Mesenchymal stem cell (in vitro differentiated cells and primary cell): Measurements from ENCODE around the gene FBXO48.

Source experiments
- DNase-seq: peaks from one replicate; pipeline ENCODE4 v3.0.0-alpha.2; 2013
- H2AFZ ChIP-seq: one replicate; pipeline ENCODE4 v1.6.1; 2013; ENCODE audit warnings: low read depth, mild to moderate bottlenecking, control low read depth, inconsistent platforms, low read length, moderate library complexity
- H2AK5ac ChIP-seq: 2 replicates; pipeline ENCODE4 v1.6.1; 2013; ENCODE audit warnings: low read length, moderate library complexity, mild to moderate bottlenecking, inconsistent platforms; ENCODE audit not compliant: severe bottlenecking
- H2BK120ac ChIP-seq: one replicate; pipeline ENCODE4 v1.6.1; 2013; ENCODE audit warnings: low read depth, mild to moderate bottlenecking, inconsistent platforms, low read length, moderate library complexity
- H2BK12ac ChIP-seq, 2 experiments: one replicate each; pipeline ENCODE4 v1.6.1; 2013; ENCODE audit warnings: inconsistent platforms in 2 of 2, low read length in 2 of 2, mild to moderate bottlenecking in 2 of 2, moderate library complexity in 2 of 2, control low read depth in 1 of 2
- H2BK15ac ChIP-seq: one replicate; pipeline ENCODE4 v1.6.1; 2013; ENCODE audit warnings: mild to moderate bottlenecking, low read depth, inconsistent platforms; ENCODE audit not compliant: poor library complexity, severe bottlenecking
- H2BK5ac ChIP-seq: 2 replicates; pipeline ENCODE4 v1.6.1; 2013; ENCODE audit warnings: low read depth, mild to moderate bottlenecking, low read length, control low read depth, inconsistent platforms; ENCODE audit not compliant: poor library complexity, severe bottlenecking
- H3K14ac ChIP-seq, 2 experiments: one replicate each; pipeline ENCODE4 v1.6.1; 2013; ENCODE audit warnings: inconsistent platforms in 2 of 2, low read length in 2 of 2, control low read depth in 1 of 2, mild to moderate bottlenecking in 1 of 2, moderate library complexity in 1 of 2
- H3K18ac ChIP-seq, 2 experiments: one replicate each; pipeline ENCODE4 v1.6.1; 2013; ENCODE audit warnings: inconsistent platforms in 2 of 2, low read length in 2 of 2, control low read depth in 1 of 2, low read depth in 1 of 2, mild to moderate bottlenecking in 1 of 2
- H3K23ac ChIP-seq, 2 experiments: one replicate each; pipeline ENCODE4 v1.6.1; 2013; ENCODE audit warnings: inconsistent platforms in 2 of 2, low read length in 2 of 2, mild to moderate bottlenecking in 2 of 2, moderate library complexity in 2 of 2, control low read depth in 1 of 2
- H3K27ac ChIP-seq: 2 replicates; pipeline ENCODE4 v1.5.1; 2013; ENCODE audit warnings: mild to moderate bottlenecking, moderate library complexity, low read length, control low read depth, inconsistent platforms; ENCODE audit not compliant: poor library complexity, severe bottlenecking
- H3K27me3 ChIP-seq, 2 experiments: 2 replicates each; pipeline versions ENCODE4 v1.6.1 to v1.7.0; 2013; ENCODE audit warnings: low read length in 2 of 2, mild to moderate bottlenecking in 2 of 2, moderate library complexity in 2 of 2, control low read depth in 1 of 2, inconsistent platforms in 1 of 2; ENCODE audit not compliant: control insufficient read depth in 1 of 2, insufficient read depth in 1 of 2
- H3K36me3 ChIP-seq, 2 experiments: 2 replicates each; pipeline versions ENCODE4 v1.6.1 to v1.7.0; 2013; ENCODE audit warnings: low read length in 2 of 2, control low read depth in 1 of 2, inconsistent platforms in 1 of 2, low read depth in 1 of 2, mild to moderate bottlenecking in 1 of 2; ENCODE audit not compliant: insufficient read depth in 2 of 2, control insufficient read depth in 1 of 2
- H3K4ac ChIP-seq, 2 experiments: one replicate each; pipeline ENCODE4 v1.6.1; 2013; ENCODE audit warnings: inconsistent platforms in 2 of 2, low read length in 2 of 2, mild to moderate bottlenecking in 2 of 2, moderate library complexity in 2 of 2, control low read depth in 1 of 2, low read depth in 1 of 2
- H3K4me1 ChIP-seq: 2 replicates; pipeline ENCODE4 v1.6.1; 2013; ENCODE audit warnings: low read depth, low read length, control low read depth; ENCODE audit not compliant: control insufficient read depth, insufficient read depth
- H3K4me2 ChIP-seq: 2 replicates; pipeline ENCODE4 v1.6.1; 2013; ENCODE audit warnings: low read length, mild to moderate bottlenecking, inconsistent platforms; ENCODE audit not compliant: poor library complexity, severe bottlenecking
- H3K4me3 ChIP-seq, 2 experiments: 2 replicates each; pipeline versions ENCODE4 v1.5.1 to v1.7.0; 2013; ENCODE audit warnings: low read length in 2 of 2, mild to moderate bottlenecking in 2 of 2, control low read depth in 1 of 2, low read depth in 1 of 2; ENCODE audit not compliant: insufficient read depth in 1 of 2
- H3K79me1 ChIP-seq: replicated peaks from 2 replicates; pipeline ENCODE4 v1.6.1; 2013; ENCODE audit warnings: mild to moderate bottlenecking, control low read depth, low read length, inconsistent platforms; ENCODE audit not compliant: poor library complexity, severe bottlenecking
- H3K9ac ChIP-seq: 2 replicates; pipeline ENCODE4 v1.7.0; 2013; ENCODE audit warnings: mild to moderate bottlenecking, low read length, moderate library complexity
- H3K9me3 ChIP-seq: 2 replicates; pipeline ENCODE4 v1.7.0; 2013; ENCODE audit warnings: mild to moderate bottlenecking, low read length; ENCODE audit not compliant: control insufficient read depth
- H4K8ac ChIP-seq: one replicate; pipeline ENCODE4 v1.6.1; 2013; ENCODE audit warnings: inconsistent platforms, mild to moderate bottlenecking, low read length, moderate library complexity
- H4K91ac ChIP-seq: one replicate; pipeline ENCODE4 v1.6.1; 2013; ENCODE audit warnings: mild to moderate bottlenecking, low read length, inconsistent platforms
- WGBS: methylation state at CpG from one replicate; pipeline ENCODE4 v1.1.7; 2013; ENCODE audit warnings: mixed read lengths; 5-methylcytosine and 5-hydroxymethylcytosine counted together

The FBXO48 gene

DNA sequence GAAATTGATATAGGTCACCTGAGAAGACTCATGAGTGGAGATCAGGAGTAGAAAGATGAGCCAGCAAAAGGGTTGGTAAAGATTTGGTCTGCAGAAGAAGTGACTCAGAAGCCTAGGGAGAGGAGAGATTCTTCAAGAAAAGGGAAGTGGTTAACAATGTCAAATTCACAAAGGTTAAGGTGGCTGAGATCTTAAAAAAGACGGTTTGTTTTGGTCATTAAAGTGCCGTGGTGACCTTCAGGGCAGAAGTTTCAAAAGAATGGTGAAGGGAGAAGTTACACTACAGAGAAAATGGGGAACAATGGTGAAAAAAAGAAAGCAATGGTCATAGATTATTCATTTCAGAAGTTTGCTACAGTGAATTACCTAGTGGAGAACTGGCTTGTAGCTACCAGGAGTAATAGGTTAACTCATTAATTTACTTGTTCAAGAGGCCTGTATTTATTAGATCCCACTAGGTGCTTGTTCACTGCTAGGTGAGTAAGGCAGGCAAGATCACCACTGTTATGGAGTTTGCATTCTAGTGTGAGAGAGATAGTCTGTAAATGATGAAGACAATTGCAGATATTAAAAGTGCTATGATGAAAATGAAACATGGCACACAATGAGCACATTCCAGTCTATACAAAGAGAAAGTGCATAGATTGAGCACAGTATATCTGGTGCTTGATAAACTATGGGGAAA lies 43.0 kb downstream of the FBXO48 start:
- Histone ChIP-seq H2BK15ac (no peak overlapping the region), H3K14ac (no peak overlapping the region), H3K4me3 (no peak overlapping the region), H3K4me1 (no peaks in the 10 kb centered on the region), H3K27me3 (peaks cover 15 to 16% of the 10 kb centered on the region in 2 experiments), H4K91ac (no peak overlapping the region), H4K8ac (no peak overlapping the region), H2BK120ac (no peak overlapping the region), H3K36me3 (no peaks in the 10 kb centered on the region), H3K27ac (no peak overlapping the region), H2AK5ac (no peak overlapping the region), H3K18ac (no peak overlapping the region), H2AFZ (no peak overlapping the region), H3K9ac (no peak overlapping the region), H3K23ac (no peak overlapping the region), H2BK12ac (no peak overlapping the region), H3K9me3 (no peaks in the 10 kb centered on the region), H3K4ac (no peak overlapping the region), H3K4me2 (no peak overlapping the region), H3K79me1 (no peaks in the 10 kb centered on the region), H2BK5ac (no peak overlapping the region)
- WGBS = 66% methylated on average over 2 of the region's 2 CpGs
- no peak for DNase-seq

DNA sequence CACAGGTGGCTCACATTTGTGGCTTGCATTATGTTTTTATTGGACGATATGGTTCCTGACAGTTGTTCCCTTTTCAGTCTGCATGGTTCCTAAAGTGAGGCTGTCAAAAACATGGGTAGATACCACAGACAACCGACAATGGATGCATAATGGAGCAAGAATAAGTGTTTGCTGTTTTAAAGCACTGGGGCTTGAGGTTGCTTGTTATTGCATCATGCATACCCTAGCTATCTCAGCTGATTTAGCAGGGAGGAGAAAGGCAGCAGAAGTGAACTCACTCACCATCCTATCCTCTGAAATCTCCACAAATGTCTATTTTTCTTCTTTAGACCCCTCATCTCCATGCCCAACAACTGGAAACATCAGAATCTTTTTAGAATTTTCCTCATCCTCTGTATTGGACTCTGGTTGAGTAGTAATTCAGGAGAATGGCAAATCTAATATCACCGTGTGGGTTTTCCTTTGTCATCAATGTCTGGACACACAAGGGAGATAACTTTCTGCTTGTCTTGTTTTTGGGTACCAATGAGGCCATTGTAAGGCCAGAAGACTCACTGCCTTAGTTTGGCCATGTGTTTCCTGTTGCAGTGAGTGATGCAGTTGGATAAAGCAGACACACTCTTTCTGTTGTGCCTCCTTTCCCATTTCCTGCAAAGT lies 46.7 kb downstream of the FBXO48 start:
- Histone ChIP-seq H3K36me3 (no peaks in the 10 kb centered on the region), H2AK5ac (no peak overlapping the region), H3K9ac (no peak overlapping the region), H2BK15ac (no peak overlapping the region), H3K14ac (no peak overlapping the region), H2BK12ac (no peak overlapping the region), H3K27ac (no peak overlapping the region), H3K4me2 (no peak overlapping the region), H4K8ac (no peak overlapping the region), H3K9me3 (no peaks in the 10 kb centered on the region), H2BK5ac (no peak overlapping the region), H3K4me1 (no peaks in the 10 kb centered on the region), H2AFZ (no peak overlapping the region), H3K4ac (no peak overlapping the region), H3K18ac (no peak overlapping the region), H3K79me1 (no peaks in the 10 kb centered on the region), H2BK120ac (no peak overlapping the region), H4K91ac (no peak overlapping the region), H3K4me3 (no peak overlapping the region), H3K27me3 (peaks cover 20 to 23% of the 10 kb centered on the region in 2 experiments), H3K23ac (no peak overlapping the region)
- no peak for DNase-seq
- WGBS = 78% methylated on average over 3 of the region's 3 CpGs

DNA sequence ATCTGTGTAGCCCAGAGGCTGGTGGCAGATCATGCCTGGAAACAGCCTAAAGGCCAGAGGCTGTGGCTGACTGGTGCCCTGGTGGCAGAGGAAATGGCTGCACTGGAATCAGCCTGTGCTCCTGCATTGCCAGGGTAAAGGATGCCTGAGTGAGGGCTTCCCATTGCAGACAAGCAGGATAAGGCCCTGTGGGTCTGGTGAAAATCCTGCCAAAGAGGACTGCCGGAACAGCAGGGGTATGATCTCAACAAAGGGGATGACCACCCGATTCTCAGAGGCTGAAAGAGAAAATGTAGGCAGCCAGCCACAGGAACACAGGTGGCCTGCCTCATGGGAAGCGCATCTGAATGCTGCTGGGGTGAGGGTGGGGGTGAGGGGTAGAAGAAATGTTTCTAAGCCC lies 48.2 kb downstream of the FBXO48 start:
- no peak overlapping the region for H2AFZ ChIP-seq
- no peak for DNase-seq
- peak overlapping the region; percentile 62 for H2BK15ac ChIP-seq
- H2BK120ac ChIP-seq = no peak overlapping the region
- H3K23ac ChIP-seq = no peak overlapping the region
- H3K4me1 ChIP-seq = no peaks in the 10 kb centered on the region
- 69% methylated on average over 3 of the region's 3 CpGs for WGBS
- H3K27me3 ChIP-seq = peaks cover 14 to 23% of the 10 kb centered on the region in 2 experiments
- H2AK5ac ChIP-seq = no peak overlapping the region
- H3K4me2 ChIP-seq = no peak overlapping the region
- peak overlapping the region; percentile 67 for H4K91ac ChIP-seq
- H2BK5ac ChIP-seq = no peak overlapping the region
- H3K79me1 ChIP-seq = no peaks in the 10 kb centered on the region
- H3K4me3 ChIP-seq = no peak overlapping the region
- H3K14ac ChIP-seq = no peak overlapping the region
- no peak overlapping the region for H3K4ac ChIP-seq
- no peaks in the 10 kb centered on the region for H3K36me3 ChIP-seq
- H3K18ac ChIP-seq = no peak overlapping the region
- H2BK12ac ChIP-seq = no peak overlapping the region
- H4K8ac ChIP-seq = no peak overlapping the region
- no peak overlapping the region for H3K9ac ChIP-seq
- H3K27ac ChIP-seq = no peak overlapping the region
- no peaks in the 10 kb centered on the region for H3K9me3 ChIP-seq

DNA sequence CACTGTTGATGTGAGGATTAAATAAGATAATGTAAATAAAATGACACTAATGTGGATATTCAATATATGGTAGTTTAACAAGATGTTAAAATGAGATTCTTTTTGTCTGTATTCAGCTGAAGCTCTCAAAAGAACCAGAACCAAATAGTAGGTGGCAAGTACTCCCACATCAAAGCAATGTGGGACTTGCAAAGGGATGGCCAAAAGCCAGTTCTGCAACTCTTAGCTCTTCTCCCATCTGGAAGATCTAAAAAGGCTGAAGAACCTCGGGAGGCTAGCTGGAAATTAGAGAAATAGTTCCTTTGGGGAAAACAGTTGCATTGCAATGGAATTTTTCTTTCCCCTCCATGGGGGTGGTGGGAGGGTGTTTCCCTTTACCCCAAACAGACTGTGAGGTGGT lies 48.7 kb downstream of the FBXO48 start:
- Histone ChIP-seq H3K4me2 (no peak overlapping the region), H2BK5ac (no peak overlapping the region), H2BK120ac (no peak overlapping the region), H3K18ac (no peak overlapping the region), H3K4me3 (no peak overlapping the region), H3K36me3 (no peaks in the 10 kb centered on the region), H3K14ac (no peak overlapping the region), H3K79me1 (no peaks in the 10 kb centered on the region), H3K23ac (no peak overlapping the region), H3K4ac (no peak overlapping the region), H3K4me1 (no peaks in the 10 kb centered on the region), H2AFZ (no peak overlapping the region), H4K91ac (no peak overlapping the region), H2AK5ac (no peak overlapping the region), H3K27ac (no peak overlapping the region), H4K8ac (no peak overlapping the region), H3K9ac (no peak overlapping the region), H3K27me3 (peaks cover 14 to 23% of the 10 kb centered on the region in 2 experiments), H2BK12ac (no peak overlapping the region), H2BK15ac (no peak overlapping the region), H3K9me3 (no peaks in the 10 kb centered on the region)
- no peak for DNase-seq
- 31% methylated on average over 1 of the region's 1 CpG for WGBS
